Activated T-cell treated with anti-CD3 and anti-CD28 coated beads, Interleukin-2, amount 50 U/mL, for 24 hours (primary cell): ENCODE results near the gene WFIKKN2.
"Not testable (repeated sequence)": the region's sequence is repeated elsewhere in the genome, so short reads cannot be mapped to it uniquely, and the experiment has no call there.

ENCODE experiments used
- DNase-seq: peaks from one replicate; pipeline ENCODE4 v3.0.0-alpha.2; 2020
- H3K27ac Mint-ChIP-seq: 2 replicates; pipeline ENCODE4 v1.8.0; 2020; ENCODE audit warnings: mild to moderate bottlenecking, mixed read lengths
- H3K27me3 Mint-ChIP-seq: 2 replicates; pipeline ENCODE4 v1.8.0; 2020; ENCODE audit warnings: mixed read lengths
- H3K36me3 Mint-ChIP-seq: 2 replicates; pipeline ENCODE4 v1.8.0; 2020; ENCODE audit warnings: low read depth, mixed read lengths
- H3K4me1 Mint-ChIP-seq: 2 replicates; pipeline ENCODE4 v1.8.0; 2020; ENCODE audit warnings: low read depth, mixed read lengths
- H3K4me3 Mint-ChIP-seq: 2 replicates; pipeline ENCODE4 v1.8.0; 2020; ENCODE audit warnings: mild to moderate bottlenecking, moderate library complexity, mixed read lengths
- H3K9me3 Mint-ChIP-seq: 2 replicates; pipeline ENCODE4 v1.8.0; 2020; ENCODE audit warnings: mixed read lengths

Gene WFIKKN2

DNA sequence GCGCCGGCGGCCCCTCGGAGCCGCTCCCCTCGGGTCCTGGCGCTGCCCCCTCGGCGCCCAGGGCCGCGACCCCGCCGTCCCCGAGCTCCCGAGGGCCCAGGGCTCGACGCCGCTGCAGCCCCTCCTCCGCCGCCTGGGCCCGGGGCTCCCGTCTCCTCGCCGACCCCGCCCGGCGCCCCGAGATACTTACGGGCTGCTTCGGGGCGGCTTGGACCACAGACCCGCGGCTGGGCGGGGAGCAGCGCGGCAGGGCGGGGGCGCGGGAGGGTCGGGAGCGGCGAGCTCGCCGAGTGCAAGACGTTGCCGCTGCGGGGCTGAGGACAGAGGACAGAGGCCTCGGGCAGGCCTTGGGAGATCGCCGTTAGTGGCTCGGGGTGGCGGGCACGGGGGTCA lies 30.5 kb downstream of the WFIKKN2 start:
- peak overlapping the region; percentile 98 for H3K27ac Mint-ChIP-seq
- H3K4me1 Mint-ChIP-seq = peaks cover 51% of the 10 kb centered on the region
- H3K9me3 Mint-ChIP-seq = no peaks in the 10 kb centered on the region
- DNase-seq = no peak
- peaks cover 40% of the 10 kb centered on the region for H3K36me3 Mint-ChIP-seq
- H3K27me3 Mint-ChIP-seq = no peaks in the 10 kb centered on the region
- H3K4me3 Mint-ChIP-seq = peak overlapping the region; percentile 85

DNA sequence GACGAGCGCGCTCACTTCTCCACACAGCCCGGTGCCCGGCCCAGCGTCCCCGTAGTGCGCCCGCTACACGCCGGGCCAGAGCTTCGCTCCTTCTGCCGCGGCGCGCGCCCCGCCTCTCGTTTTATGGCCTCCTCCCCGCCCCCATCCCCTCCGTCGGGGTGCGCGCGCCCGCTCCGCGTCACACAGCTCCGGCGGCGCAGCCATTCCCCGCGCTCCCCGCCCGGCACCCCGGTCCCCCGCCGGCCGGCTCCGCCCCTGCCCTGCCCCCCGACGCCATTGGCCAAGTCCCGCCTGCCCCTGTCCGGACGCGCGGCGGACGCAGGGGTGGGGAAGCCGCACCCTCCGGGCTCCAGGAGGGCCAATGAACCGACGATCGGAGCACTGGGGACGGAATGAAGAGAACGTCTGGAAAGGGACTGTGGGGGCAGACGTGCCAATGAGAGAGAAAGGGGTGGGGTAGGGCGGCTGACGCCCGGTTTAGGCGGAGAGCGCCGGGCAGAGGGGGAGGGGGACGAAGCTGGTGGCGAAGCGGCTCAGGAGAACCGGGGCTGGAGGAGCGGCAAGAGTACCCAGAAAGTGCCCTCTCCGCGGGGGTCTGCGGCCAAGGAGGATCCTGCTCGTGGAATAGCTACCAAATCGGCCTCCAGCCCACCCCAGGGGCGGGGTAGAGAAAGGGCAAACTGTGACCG lies 31.0 kb downstream of the WFIKKN2 start, which contains the start of gene TOB1:
TSS of gene TOB1 (minus strand) at position 94 of the 689 bp plus-strand sequence. CDS start 2,337 bp downstream, outside the sequence.
- Mint-ChIP-seq H3K4me3 (peak within 1 kb of the TSS; percentile 94), H3K27me3 (no peaks in the 10 kb centered on the region), H3K9me3 (no peaks in the 10 kb centered on the region), H3K4me1 (peaks cover 53% of the 10 kb centered on the region), H3K36me3 (peaks cover 37% of the 10 kb centered on the region), H3K27ac (peak within 1 kb of the TSS; percentile 98)
- peak; percentile 98 for DNase-seq

DNA sequence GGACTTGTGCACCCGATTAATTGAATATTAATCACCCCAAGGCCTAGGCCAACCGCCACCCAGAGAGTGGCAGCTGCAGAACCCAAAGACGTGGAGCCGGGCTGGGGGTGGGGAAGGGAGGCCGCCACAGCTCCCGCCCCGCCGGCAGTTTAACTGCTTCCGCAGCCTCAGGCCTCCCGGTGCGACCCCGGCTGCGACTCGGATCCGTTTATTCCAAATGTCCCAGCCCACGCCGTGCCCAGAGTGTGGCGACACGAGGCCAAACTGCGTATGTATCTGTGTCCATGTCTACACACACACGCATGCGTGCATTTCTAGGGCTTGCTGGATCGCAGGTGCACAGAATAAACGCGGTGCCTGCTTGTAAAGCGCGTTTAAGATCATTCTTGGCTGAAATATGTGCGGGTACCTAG lies 31.6 kb downstream of the WFIKKN2 start:
- peak; percentile 83 for DNase-seq
- H3K36me3 Mint-ChIP-seq = peaks cover 31% of the 10 kb centered on the region
- no peaks in the 10 kb centered on the region for H3K9me3 Mint-ChIP-seq
- peak overlapping the region; percentile 98 for H3K27ac Mint-ChIP-seq
- peak overlapping the region; percentile 85 for H3K4me3 Mint-ChIP-seq
- no peaks in the 10 kb centered on the region for H3K27me3 Mint-ChIP-seq
- H3K4me1 Mint-ChIP-seq = peaks cover 53% of the 10 kb centered on the region

DNA sequence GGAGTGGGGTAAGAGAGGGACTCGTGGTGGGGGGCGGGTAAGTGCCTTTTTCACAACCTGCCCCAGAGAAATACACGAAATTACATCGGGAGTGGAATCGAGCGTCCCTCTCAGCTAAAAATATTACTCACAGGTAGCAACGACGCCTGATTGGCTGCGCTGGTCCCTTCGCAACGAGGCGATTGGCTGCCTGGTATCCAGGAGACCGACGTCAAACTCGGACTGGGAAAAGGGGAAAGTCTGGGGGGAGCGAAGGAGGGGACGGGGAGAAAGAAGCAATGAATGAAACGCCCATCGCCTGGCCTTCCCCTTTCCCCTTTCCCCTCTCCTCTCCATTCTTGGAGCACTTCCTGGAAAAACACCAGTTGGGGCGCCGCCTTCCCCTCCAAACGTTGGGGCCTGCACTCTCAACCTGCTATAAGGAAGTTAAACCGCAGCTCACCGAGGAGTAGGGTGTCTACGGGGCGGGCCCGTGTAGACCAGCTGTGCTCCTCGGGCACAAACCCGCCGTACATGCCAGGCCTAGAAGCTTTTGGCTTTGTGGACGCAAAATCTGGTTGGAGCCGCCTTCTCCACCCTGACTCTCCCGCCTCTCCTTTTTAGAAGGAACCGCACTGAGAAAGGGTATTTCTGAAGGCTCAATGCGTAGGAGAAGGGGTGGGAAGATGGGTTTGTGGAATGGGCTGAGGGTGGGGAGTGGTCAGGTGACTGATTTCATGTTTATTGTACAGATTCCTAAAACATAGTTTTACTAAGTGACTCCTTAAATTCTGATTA lies 32.2 kb downstream of the WFIKKN2 start:
- Mint-ChIP-seq H3K36me3 (peaks cover 27% of the 10 kb centered on the region), H3K9me3 (no peaks in the 10 kb centered on the region), H3K4me3 (peak overlapping the region; percentile 85), H3K27ac (peak overlapping the region; percentile 98), H3K4me1 (peaks cover 58% of the 10 kb centered on the region), H3K27me3 (no peaks in the 10 kb centered on the region)
- peak; percentile 86 for DNase-seq

- DNase-seq = no peak
- Mint-ChIP-seq H3K4me3 (peak overlapping the region; percentile 85), H3K27me3 (no peaks in the 10 kb centered on the region), H3K9me3 (no peaks in the 10 kb centered on the region), H3K36me3 (peaks cover 22% of the 10 kb centered on the region), H3K27ac (peak overlapping the region; percentile 98), H3K4me1 (peaks cover 60% of the 10 kb centered on the region)
Measured at GRCh38 chr17:50868140-50868438, 32.7 kb downstream of the WFIKKN2 start.

GRCh38 chr17:50868602-50869001 lies 33.2 kb downstream of the WFIKKN2 start:
- H3K4me3 Mint-ChIP-seq = peak overlapping the region; percentile 85
- H3K27ac Mint-ChIP-seq = no peak overlapping the region
- H3K4me1 Mint-ChIP-seq = peaks cover 58% of the 10 kb centered on the region

GRCh38 chr17:50871364-50871763 lies 36.0 kb downstream of the WFIKKN2 start:
- Mint-ChIP-seq H3K4me1 (peaks cover 48% of the 10 kb centered on the region), H3K4me3 (peak overlapping the region; percentile 49), H3K27ac (peak overlapping the region; percentile 44), H3K9me3 (no peaks in the 10 kb centered on the region), H3K36me3 (peaks cover 4% of the 10 kb centered on the region), H3K27me3 (no peaks in the 10 kb centered on the region)
- DNase-seq = no peak

More at GRCh38 chr17:50868602-50869001, 33.2 kb downstream of the WFIKKN2 start:
- H3K9me3 Mint-ChIP-seq = no peaks in the 10 kb centered on the region
- no peak for DNase-seq
- peaks cover 17% of the 10 kb centered on the region for H3K36me3 Mint-ChIP-seq
- no peaks in the 10 kb centered on the region for H3K27me3 Mint-ChIP-seq

GRCh38 chr17:50871898-50872297 lies 36.5 kb downstream of the WFIKKN2 start:
- H3K9me3 Mint-ChIP-seq = no peaks in the 10 kb centered on the region
- peaks cover 48% of the 10 kb centered on the region for H3K4me1 Mint-ChIP-seq
- H3K27me3 Mint-ChIP-seq = no peaks in the 10 kb centered on the region
- DNase-seq = no peak
- H3K4me3 Mint-ChIP-seq = peak overlapping the region; percentile 49
- peaks cover 1% of the 10 kb centered on the region for H3K36me3 Mint-ChIP-seq
- H3K27ac Mint-ChIP-seq = no peak overlapping the region

DNA sequence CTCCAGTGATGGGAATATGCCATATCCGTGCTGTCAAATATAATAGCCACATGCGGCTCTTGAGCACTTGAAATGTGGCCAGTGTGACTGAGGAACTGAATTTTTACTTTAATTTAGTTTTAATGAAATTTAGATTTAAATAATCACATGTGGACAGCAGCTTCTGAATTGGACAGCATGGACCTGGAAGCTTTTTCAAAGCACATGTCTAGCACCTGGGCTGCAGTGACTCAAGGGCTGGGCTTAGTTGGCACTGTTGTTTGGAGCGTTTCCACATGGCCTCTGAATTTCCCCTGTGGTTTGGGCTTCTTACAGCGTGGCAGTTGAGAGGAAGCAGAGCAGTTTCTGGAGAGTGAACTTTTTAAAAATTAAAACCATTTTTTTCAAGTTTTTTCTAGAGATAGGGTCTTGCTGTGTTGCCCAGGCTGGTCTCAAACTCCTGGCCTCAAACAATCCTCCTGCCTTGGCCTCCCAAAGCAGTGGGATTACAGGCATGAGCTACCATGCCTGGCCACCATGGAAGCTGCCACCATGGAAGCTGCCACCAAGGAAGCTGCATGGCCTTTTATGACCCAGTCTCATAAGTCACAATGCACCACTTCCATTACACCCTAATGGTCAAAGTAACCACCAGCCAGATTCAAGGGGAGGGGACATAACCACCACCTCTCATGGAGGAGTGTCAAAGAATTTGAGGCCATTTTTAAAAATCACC lies 37.5 kb downstream of the WFIKKN2 start:
- Mint-ChIP-seq H3K9me3 (no peaks in the 10 kb centered on the region), H3K27ac (peak overlapping the region; percentile 64), H3K4me1 (peaks cover 40% of the 10 kb centered on the region), H3K36me3 (no peaks in the 10 kb centered on the region), H3K27me3 (no peaks in the 10 kb centered on the region), H3K4me3 (no peak overlapping the region)
- peak; percentile 47 for DNase-seq

DNA sequence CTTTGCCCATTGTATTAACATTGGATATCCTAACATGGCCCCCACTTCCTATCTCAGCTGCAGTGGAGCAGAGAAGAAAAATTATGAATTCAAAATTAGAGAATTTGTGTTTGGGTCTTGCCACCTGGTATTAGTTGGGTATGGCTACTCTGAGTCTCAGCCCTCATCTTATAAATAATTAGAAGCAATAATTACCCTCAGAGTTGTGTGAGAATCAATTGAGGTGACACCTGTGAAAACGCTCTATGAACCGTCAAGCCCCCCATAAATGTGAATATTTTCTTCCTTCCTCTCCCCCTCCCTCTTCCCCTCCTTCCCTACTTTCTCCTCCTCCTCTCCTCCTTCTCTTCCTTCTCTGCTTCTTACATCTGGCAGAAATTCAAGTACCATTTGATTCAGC lies 39.7 kb downstream of the WFIKKN2 start:
- H3K27ac Mint-ChIP-seq = no peak overlapping the region
- H3K4me3 Mint-ChIP-seq = no peak overlapping the region
- H3K4me1 Mint-ChIP-seq = peaks cover 27% of the 10 kb centered on the region
- H3K9me3 Mint-ChIP-seq = no peaks in the 10 kb centered on the region
- no peak for DNase-seq
- H3K27me3 Mint-ChIP-seq = no peaks in the 10 kb centered on the region
- no peaks in the 10 kb centered on the region for H3K36me3 Mint-ChIP-seq

DNA sequence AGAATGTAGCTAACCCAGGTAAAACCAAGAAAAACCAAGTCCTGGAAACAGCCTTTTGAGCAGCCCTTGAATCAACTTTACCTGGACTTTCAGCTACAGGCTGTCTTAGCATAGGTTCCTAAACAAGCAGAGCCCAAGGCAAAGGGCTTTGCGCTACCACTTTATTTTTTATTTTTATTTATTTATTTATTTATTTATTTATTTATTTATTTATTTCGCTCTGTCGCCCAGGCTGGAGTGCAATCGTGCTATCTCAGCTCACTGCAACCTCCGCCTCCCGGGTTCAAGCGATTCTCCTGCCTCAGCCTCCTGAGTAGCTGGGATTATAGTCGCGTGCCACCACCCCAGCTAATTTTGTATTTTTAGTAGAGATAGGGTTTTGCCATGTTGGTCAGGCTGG lies 41.7 kb downstream of the WFIKKN2 start:
- H3K4me3 Mint-ChIP-seq, DNase-seq, H3K9me3 Mint-ChIP-seq, H3K36me3 Mint-ChIP-seq, H3K27me3 Mint-ChIP-seq, H3K27ac Mint-ChIP-seq: not testable (repeated sequence)
- H3K4me1 Mint-ChIP-seq = peaks cover 19% of the 10 kb centered on the region

DNA sequence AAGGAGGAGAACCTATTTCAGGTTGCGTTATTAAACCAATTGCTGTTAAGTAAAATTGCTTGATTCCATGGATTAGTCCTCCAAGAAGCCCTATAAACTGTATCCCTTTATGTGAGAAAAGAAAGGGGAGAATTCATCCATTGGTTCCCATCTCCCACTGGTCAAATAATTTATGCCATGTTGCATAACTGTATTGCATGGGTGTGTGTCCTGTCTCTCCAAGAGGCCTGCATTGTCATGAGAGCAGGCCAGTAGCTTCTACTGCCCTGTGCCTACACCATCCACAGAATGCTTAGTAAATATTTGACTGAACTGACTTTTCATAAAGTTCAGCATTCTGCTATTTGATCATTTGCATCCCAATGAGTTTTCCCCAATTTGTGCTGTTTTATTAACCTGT lies 42.5 kb downstream of the WFIKKN2 start:
- Mint-ChIP-seq H3K4me1 (peaks cover 11% of the 10 kb centered on the region), H3K27me3 (no peaks in the 10 kb centered on the region), H3K9me3 (no peaks in the 10 kb centered on the region), H3K4me3 (no peak overlapping the region), H3K27ac (no peak overlapping the region), H3K36me3 (no peaks in the 10 kb centered on the region)
- DNase-seq = no peak

- peaks cover 6% of the 10 kb centered on the region for H3K4me1 Mint-ChIP-seq
- no peak overlapping the region for H3K27ac Mint-ChIP-seq
- no peak for DNase-seq
- H3K9me3 Mint-ChIP-seq = no peaks in the 10 kb centered on the region
- no peaks in the 10 kb centered on the region for H3K36me3 Mint-ChIP-seq
- H3K4me3 Mint-ChIP-seq = no peak overlapping the region
- no peaks in the 10 kb centered on the region for H3K27me3 Mint-ChIP-seq
Measured at GRCh38 chr17:50879086-50879485, 43.7 kb downstream of the WFIKKN2 start.

- Mint-ChIP-seq H3K27ac (no peak overlapping the region), H3K4me3 (no peak overlapping the region), H3K36me3 (no peaks in the 10 kb centered on the region), H3K27me3 (no peaks in the 10 kb centered on the region), H3K9me3 (no peaks in the 10 kb centered on the region), H3K4me1 (peaks cover 10% of the 10 kb centered on the region)
- no peak for DNase-seq
Measured at GRCh38 chr17:50881182-50881581, 45.8 kb downstream of the WFIKKN2 start.

DNA sequence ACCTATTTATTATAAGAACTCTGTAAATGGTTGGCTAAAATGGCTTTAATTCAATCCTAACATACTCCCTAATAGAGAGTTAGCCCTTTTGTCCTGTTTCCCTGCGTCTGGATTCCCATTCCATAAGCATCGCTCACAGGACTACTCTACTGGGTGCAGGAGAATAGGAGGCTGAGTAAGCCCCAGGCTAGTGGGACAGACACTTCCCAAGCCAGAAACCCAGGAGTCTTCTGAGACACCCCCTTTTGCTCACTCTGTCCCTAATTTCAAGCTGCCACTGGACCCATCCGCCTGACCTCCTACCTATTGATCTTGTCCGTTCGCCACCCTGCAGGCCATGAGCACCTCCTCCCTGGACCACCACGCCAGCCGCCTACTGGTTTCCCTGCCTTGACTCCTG lies 47.5 kb downstream of the WFIKKN2 start:
- Mint-ChIP-seq H3K27ac (no peak overlapping the region), H3K4me1 (peaks cover 23% of the 10 kb centered on the region), H3K36me3 (no peaks in the 10 kb centered on the region), H3K4me3 (no peak overlapping the region), H3K27me3 (no peaks in the 10 kb centered on the region), H3K9me3 (no peaks in the 10 kb centered on the region)
- no peak for DNase-seq
